CMK (cell line): ENCODE results near the gene MKNK2.

Source experiments
- DNase-seq: peaks from one replicate; pipeline ENCODE4 v3.0.0-alpha.2; 2010; ENCODE audit warnings: low read depth

Gene MKNK2

GRCh38 chr19:2080336-2080988, 29.4 kb upstream of the MKNK2 start:
- no peak for DNase-seq

GRCh38 chr19:2079865-2080301, 28.8 kb upstream of the MKNK2 start:
- no peak for DNase-seq

- no peak for DNase-seq
Measured at GRCh38 chr19:2079076-2079864, 28.2 kb upstream of the MKNK2 start.

DNA sequence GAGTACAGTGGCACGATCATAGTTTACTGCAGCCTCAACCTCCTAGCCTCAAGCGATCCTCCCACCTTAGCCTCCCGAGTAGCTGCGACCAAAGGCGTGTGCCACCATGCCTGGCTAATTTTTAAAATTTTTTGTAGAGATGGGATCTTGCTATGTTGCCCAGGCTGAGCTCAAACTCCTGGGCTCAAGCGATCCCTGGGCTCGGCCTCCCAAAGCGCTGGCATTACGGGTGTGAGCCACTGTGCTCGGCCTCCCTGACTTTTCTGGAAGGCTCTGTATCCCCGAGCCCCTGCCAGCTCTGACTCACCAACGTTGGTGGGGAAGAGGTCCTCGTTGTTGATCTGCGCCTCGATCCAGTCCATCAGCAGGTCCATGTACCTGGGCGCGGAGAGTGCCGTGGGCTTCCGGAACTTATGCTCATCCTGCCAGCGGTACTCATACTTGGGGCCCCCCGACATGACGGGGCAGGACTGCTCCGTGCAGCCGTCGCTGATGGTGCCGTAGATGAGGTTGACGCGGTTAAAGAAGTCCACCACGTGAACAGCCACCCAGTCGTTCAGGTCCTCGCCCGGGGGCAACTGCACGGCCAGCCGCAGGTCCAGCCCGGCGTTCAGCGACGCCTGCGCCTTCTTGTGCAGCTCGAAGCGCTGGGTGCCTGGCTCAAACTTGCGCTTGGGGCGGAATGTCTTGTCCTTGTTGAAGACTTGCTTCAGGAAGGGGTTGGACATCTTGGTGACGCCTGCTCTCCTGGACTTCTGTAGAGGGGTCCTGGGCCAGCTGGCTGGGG, 27.0 kb upstream of the MKNK2 start:
- no peak for DNase-seq

DNA sequence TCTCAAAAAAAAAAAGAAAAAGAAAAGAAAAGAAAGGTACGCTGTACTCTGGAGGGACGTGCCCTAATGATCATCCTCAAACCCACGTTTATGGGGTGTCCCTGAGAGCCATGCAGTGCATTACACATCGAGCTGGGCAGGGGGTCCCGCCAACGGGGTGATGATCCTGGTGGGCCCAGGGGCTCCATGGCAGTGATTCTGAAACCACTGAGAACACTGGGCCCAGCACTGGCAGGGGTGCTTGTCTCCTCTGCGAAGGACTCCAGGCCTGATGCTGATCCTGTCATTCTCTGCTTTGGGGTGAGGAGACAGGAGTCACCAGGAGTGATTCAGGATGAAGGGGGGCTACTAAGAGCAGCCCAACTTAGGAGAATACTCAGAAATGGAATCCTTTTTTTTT, 26.4 kb upstream of the MKNK2 start:
- no peak for DNase-seq

DNA sequence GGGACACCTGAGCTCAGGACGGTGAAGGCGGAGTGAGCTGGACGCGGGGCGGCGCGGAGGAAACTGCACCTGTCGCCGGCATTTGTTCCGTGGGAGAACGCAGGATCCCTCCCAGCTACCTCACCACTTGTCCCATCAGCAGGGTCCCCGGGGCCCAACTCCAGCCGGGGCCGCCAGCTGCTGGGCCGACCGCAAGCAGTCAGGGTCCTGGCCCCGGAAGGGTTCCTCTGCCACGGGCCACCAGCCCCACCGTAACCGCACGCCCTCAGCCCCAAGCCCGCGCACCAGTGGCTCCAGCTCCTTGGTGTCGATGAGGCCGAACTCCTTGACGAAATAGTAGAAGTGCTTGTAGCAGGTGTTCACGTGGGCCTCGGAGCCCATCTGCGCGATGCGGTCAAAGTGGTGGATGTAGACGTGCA, 25.5 kb upstream of the MKNK2 start:
- no peak for DNase-seq

- DNase-seq, result no peak
Measured at GRCh38 chr19:2072757-2073551, 21.9 kb upstream of the MKNK2 start.

- no peak for DNase-seq
Measured at GRCh38 chr19:2070986-2071673, 20.1 kb upstream of the MKNK2 start.

- DNase-seq, result no peak
Measured at GRCh38 chr19:2070436-2070827, 19.4 kb upstream of the MKNK2 start.

GRCh38 chr19:2064788-2065524, 13.9 kb upstream of the MKNK2 start:
- no peak for DNase-seq

DNA sequence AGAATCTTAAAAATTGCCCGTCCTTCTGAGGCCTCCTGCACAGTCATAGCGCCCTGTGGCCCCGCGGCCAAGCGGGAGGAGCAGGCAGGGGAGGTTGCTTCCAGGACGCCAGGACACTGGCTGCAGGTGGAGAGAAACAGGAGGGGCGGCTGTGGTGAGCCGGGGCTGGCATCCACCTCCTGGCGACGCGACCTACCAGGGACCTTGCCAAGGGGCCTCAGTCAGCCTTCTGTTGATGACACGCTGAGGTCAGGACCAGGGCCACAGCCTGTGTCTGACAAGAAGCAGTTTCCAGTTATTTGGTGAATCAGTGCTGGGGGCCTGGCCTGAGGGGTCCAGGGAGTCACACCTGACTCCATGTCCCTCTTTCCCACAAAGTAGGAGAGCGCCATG, 13.3 kb upstream of the MKNK2 start:
- DNase-seq, result no peak

DNA sequence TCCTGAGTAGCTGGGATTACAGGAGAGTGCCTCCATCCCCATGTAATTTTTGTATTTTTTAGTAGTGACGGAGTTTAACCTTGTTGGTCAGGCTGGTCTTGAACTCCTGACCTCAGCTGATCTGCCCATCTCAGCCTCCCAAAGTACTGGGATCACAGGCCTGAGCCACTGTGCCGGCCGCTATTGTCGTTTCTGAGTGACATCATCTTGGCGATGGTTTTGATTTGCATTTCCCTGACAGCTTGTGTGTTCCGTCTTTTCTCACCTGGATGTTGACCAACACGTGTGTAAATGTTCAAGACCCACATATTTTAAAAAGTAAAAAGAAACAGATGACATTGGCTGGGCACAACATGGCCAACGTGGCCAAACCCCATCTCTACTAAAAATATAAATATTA, 12.8 kb upstream of the MKNK2 start:
- DNase-seq, result no peak

DNA sequence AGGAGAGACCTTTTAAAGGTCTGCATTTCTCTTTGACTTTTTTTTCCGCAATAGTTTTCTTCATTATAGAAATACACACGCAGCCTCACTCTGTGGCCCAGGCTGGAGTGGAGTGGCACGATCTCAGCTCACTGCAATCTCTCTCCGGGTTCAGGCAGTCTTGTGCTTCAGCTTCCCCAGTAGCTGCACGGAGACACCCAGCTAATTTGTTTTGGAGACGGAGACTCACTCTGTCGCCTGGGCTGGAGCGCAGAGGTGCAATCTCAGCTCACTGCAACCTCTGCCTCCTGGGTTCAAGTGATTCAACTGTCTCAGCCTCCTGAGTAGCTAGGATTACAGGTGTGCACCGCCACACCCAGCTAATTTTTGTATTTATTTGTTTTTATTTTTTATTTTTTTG, 11.7 kb upstream of the MKNK2 start:
- DNase-seq, result no peak

GRCh38 chr19:2062389-2062729, 11.3 kb upstream of the MKNK2 start:
- DNase-seq, result no peak

- peak; percentile 97 for DNase-seq
Measured at GRCh38 chr19:2061495-2062388, 10.7 kb upstream of the MKNK2 start.

GRCh38 chr19:2060884-2061494, 9.9 kb upstream of the MKNK2 start:
- DNase-seq, result no peak

GRCh38 chr19:2059422-2060201, 8.6 kb upstream of the MKNK2 start:
- no peak for DNase-seq

- no peak for DNase-seq
Measured at GRCh38 chr19:2058570-2059421, 7.8 kb upstream of the MKNK2 start.
